AG04450 (cell line): ENCODE results near the gene DNM2. TPM values are rescaled to one million over a fixed set of nuclear protein-coding genes. Genes with fewer than 3 reads are reported as not detected.

Experiments
- CTCF ChIA-PET: fragments of 300-600, 350-600 bp; formaldehyde crosslinking; extraction: SDS; loops from one replicate; lab custom pipeline; 2022; ENCODE audit warnings: antibody characterized with exemption, inconsistent platforms; lab: Charles Lee
- POLR2A ChIA-PET: fragments of 350-600 bp; formaldehyde crosslinking; extraction: SDS; loops from one replicate; lab custom pipeline; 2021; ENCODE audit warnings: antibody characterized with exemption, inconsistent platforms; lab: Yijun Ruan, JAX
- DNase-seq: peaks from one replicate; pipeline ENCODE4 v3.0.0-alpha.2; 2011; ENCODE audit warnings: low read depth, low spot score
- H3K27ac ChIP-seq: one replicate; pipeline ENCODE4 v1.5.1; 2012; ENCODE audit warnings: low read depth, low read length, control low read depth
- H3K27me3 ChIP-seq: one replicate; pipeline ENCODE4 v1.6.0; 2012; ENCODE audit warnings: low read length; ENCODE audit not compliant: control insufficient read depth, insufficient read depth
- H3K4me3 ChIP-seq: 2 replicates; pipeline ENCODE4 v1.5.1; 2011; ENCODE audit warnings: mild to moderate bottlenecking, low read depth, low read length, control low read depth
- H3K9me3 ChIP-seq: 2 replicates; pipeline ENCODE4 v1.5.1; 2012; ENCODE audit warnings: low read length; ENCODE audit not compliant: control insufficient read depth, insufficient read depth
- CTCF ChIP-seq: IDR thresholded peaks from 2 replicates; pipeline ENCODE4 v1.5.1; 2011; ENCODE audit warnings: low read depth, low read length, control low read depth, inconsistent platforms
- polyA plus RNA-seq: library from polyadenylated mRNA; depleted of rRNA; stranded (reverse); fragments of >200 nt; gene quantifications from 2 replicates; pipeline ENCODE4 v1.2.3, GENCODE V29; 2011; rRNA removed
- small RNA-seq: library from RNA; depleted of rRNA; stranded (forward); fragments of <200 nt; gene quantifications from one replicate; pipeline ENCODE3, GENCODE V24; 2012; ENCODE audit warnings: low read depth; ENCODE audit not compliant: insufficient read length

Gene DNM2
- polyA plus RNA-seq, 1 experiment = 36.9 TPM

DNA sequence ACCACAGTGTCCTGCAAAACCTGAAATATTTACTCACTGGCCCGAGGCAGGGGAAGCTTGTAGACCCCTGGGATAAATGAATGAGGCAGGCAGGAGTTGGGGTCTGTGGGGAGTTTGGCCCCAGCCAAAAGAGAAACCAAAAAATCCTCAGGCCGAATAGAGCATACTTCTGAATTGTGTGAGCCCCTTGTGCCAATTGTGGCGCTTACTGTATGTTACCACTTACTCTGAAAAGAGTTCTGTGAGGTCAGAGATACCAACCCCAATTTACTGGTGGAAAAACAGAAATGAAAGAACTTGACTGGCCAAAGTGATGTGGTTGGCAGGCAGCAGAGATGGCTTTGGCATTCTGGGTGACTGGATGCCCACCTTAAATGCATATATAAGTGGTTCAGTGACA lies 160.4 kb downstream of the DNM2 start:
- Histone ChIP-seq H3K27ac (no peak overlapping the region), H3K27me3 (no peaks in the 10 kb centered on the region), H3K4me3 (no peak overlapping the region), H3K9me3 (no peaks in the 10 kb centered on the region)
- no peak for DNase-seq
- TF ChIP-seq CTCF = no peak
- CTCF ChIA-PET = interaction anchor here (4.0 kb wide), 1 partner anchor 14 kb away, joined by 21 read pairs; no protein-coding TSS in a partner anchor
- POLR2A ChIA-PET = no interaction called here

Small RNA genes within 50 kb of the gene (small RNA-seq; reads per million reads assigned to genes)
- gene MIR199A1 (3.2 reads per million, percentile 25 among the genes with 10 or more reads in this experiment), gene MIR4748 (not detected), gene MIR638 (not detected), gene MIR6793 (not detected)

Other genes starting within 250 kb of the DNM2 start
- gene KEAP1, start 214.7 kb upstream of the DNM2 start, polyA plus RNA-seq = 46.7 and 64.3 TPM in 2 replicates
- gene S1PR5, start 200.6 kb upstream of the DNM2 start, polyA plus RNA-seq = 0.10 and 0.11 TPM in 2 replicates
- 4.6 and 8.7 TPM in 2 replicates for gene ATG4D, start 174.2 kb upstream of the DNM2 start, polyA plus RNA-seq
- 11.1 and 11.3 TPM in 2 replicates for gene KRI1, start 152.1 kb upstream of the DNM2 start, polyA plus RNA-seq
- gene CDKN2D, start 149.1 kb upstream of the DNM2 start, polyA plus RNA-seq = 3.9 and 4.3 TPM in 2 replicates
- gene AP1M2, start 130.8 kb upstream of the DNM2 start, polyA plus RNA-seq = 0.17 TPM in 1 of 2 replicates, not detected in the other
- gene SLC44A2, start 92.5 kb upstream of the DNM2 start, polyA plus RNA-seq = 80.5 and 81.4 TPM in 2 replicates
- gene ILF3, start 63.7 kb upstream of the DNM2 start, polyA plus RNA-seq = 143 and 155 TPM in 2 replicates
- 19.5 and 25.3 TPM in 2 replicates for gene QTRT1, start 16.6 kb upstream of the DNM2 start, polyA plus RNA-seq
- 42.4 and 48.4 TPM in 2 replicates for gene TMED1, start 118.1 kb downstream of the DNM2 start, polyA plus RNA-seq
- 0.45 and 0.67 TPM in 2 replicates for gene C19orf38, start 130.3 kb downstream of the DNM2 start, polyA plus RNA-seq
- gene CARM1, start 153.5 kb downstream of the DNM2 start, polyA plus RNA-seq = 23.5 and 26.0 TPM in 2 replicates
- 35.1 and 56.5 TPM in 2 replicates for gene YIPF2, start 210.6 kb downstream of the DNM2 start, polyA plus RNA-seq
- 7.4 and 7.5 TPM in 2 replicates for gene TIMM29, start 210.7 kb downstream of the DNM2 start, polyA plus RNA-seq
- 41.6 and 63.5 TPM in 2 replicates for gene SMARCA4, start 243.0 kb downstream of the DNM2 start, polyA plus RNA-seq